Tibial nerve (tissue), 4 donors: ENCODE results near the gene LZTFL1.

ENCODE experiments used
- CTCF ChIP-seq, 5 experiments: fragments of 200-600 bp in 3 of 5; fragments of 450-650 bp in 2 of 5; sonication (generic) in 3 of 5; IDR thresholded peaks; one replicate each; pipeline ENCODE4 v1.5.1; 2016 to 2019; ENCODE audit warnings: antibody characterized with exemption in 5 of 5, mild to moderate bottlenecking in 3 of 5, moderate library complexity in 2 of 5
- EP300 ChIP-seq, 2 donors: sonication (generic); formaldehyde crosslinking; IDR thresholded peaks; one replicate each; pipeline ENCODE4 v1.6.1; 2017; ENCODE audit warnings: antibody characterized with exemption in 2 of 2, mild to moderate bottlenecking in 1 of 2
- POLR2A ChIP-seq, 2 donors: fragments of 450-650 bp; IDR thresholded peaks; one replicate each; pipeline ENCODE4 v1.6.1; 2017; ENCODE audit warnings: antibody characterized with exemption in 2 of 2, mild to moderate bottlenecking in 2 of 2, moderate library complexity in 2 of 2

- no peak for TF ChIP-seq EP300 (IDR thresholded peaks at IDR 0.05)
- no peak for TF ChIP-seq CTCF (IDR thresholded peaks at IDR 0.05)
- TF ChIP-seq POLR2A (IDR thresholded peaks at IDR 0.05) = no peak
Observed at GRCh38 chr3:45887285-45887684, 45.4 kb upstream of the LZTFL1 start.
